K562 (cell line): ENCODE data around the gene MYO1A. TPM values are rescaled to one million over a fixed set of nuclear protein-coding genes. Genes with fewer than 3 reads are reported as not detected.

Source experiments
- ATAC-seq: fragments of 200-7000 bp; cut with Tn5 transposase; 3 replicates; pipeline ENCODE4 v1.9.1; 2020; ENCODE audit warnings: moderate library complexity
- BruUV-seq: library from RNA; stranded (reverse); fragments of 400-500 nt; replicated peaks from 2 replicates; lab custom pipeline; 2021; lab: Mats Ljungman, UMichigan
- CTCF ChIA-PET: fragments of 300-600 bp; formaldehyde crosslinking; extraction: SDS; loops from one replicate; lab custom pipeline; 2021; ENCODE audit warnings: low intra/inter-chr PET ratio; lab: Yijun Ruan, JAX
- POLR2A ChIA-PET: fragments of 300-600, 350-650 bp; sonication (Branson Sonifier 250); formaldehyde crosslinking; extraction: SDS; loops from one replicate; lab custom pipeline; 2021; ENCODE audit warnings: antibody characterized with exemption, inconsistent platforms; lab: Yijun Ruan, JAX
- DNase-seq, 4 experiments: peaks; one replicate each; pipeline versions ENCODE4 v3.0.0 to v3.0.0-alpha.2; 2011 to 2018; ENCODE audit warnings: low spot score in 3 of 4, mixed read lengths in 3 of 4; ENCODE audit errors: extremely low read depth in 1 of 4
- FAIRE-seq: peaks from 2 replicates; lab custom pipeline; 2011; peaks lifted over from hg19 to GRCh38; lab: Jason Lieb, UNC
- H2AFZ ChIP-seq: 2 replicates; pipeline ENCODE4 v1.6.0; 2011; ENCODE audit warnings: low read depth, low read length, control low read depth, inconsistent platforms
- H3K27ac ChIP-seq: fragments of 200-600 bp; 3 replicates; pipeline ENCODE4 v1.8.0; 2011; ENCODE audit warnings: low read depth, mild to moderate bottlenecking, control low read depth, inconsistent platforms, low read length, moderate library complexity, mixed read lengths; ENCODE audit errors: extremely low read depth
- H3K27me3 ChIP-seq, 2 experiments: fragments of 300-600 bp in 1 of 2; 2 replicates in 1 of 2; 3 replicates in 1 of 2; pipeline versions ENCODE4 v1.6.0 to v1.8.0; 2011; ENCODE audit warnings: inconsistent platforms in 2 of 2, low read length in 2 of 2, mild to moderate bottlenecking in 1 of 2, mixed read lengths in 1 of 2, moderate library complexity in 1 of 2; ENCODE audit not compliant: control insufficient read depth in 2 of 2, insufficient read depth in 2 of 2
- H3K36me3 ChIP-seq: fragments of 300-600 bp; 3 replicates; pipeline ENCODE4 v1.8.0; 2011; ENCODE audit warnings: mild to moderate bottlenecking, low read length, inconsistent platforms; ENCODE audit not compliant: control insufficient read depth, insufficient read depth
- H3K4me1 ChIP-seq, 2 experiments: fragments of 200-600 bp in 1 of 2; replicated peaks in 1 of 2; 2 replicates in 1 of 2; 3 replicates in 1 of 2; pipeline versions ENCODE4 v1.5.1 to v1.8.0; 2011; ENCODE audit warnings: inconsistent platforms in 2 of 2, low read length in 2 of 2, mild to moderate bottlenecking in 1 of 2, mixed read lengths in 1 of 2, moderate library complexity in 1 of 2; ENCODE audit not compliant: control insufficient read depth in 2 of 2, insufficient read depth in 2 of 2
- H3K4me2 ChIP-seq: 2 replicates; pipeline ENCODE4 v1.6.1; 2011; ENCODE audit warnings: low read length, control low read depth, inconsistent platforms, mixed read lengths; ENCODE audit not compliant: insufficient read depth
- H3K4me3 ChIP-seq: fragments of 200-600 bp; sonication (generic), shearing (Covaris generic); 2 replicates; pipeline ENCODE4 v1.5.1; 2016; ENCODE audit warnings: control low read depth, inconsistent platforms
- H3K79me2 ChIP-seq: fragments of 200-600 bp; 3 replicates; pipeline ENCODE4 v1.8.0; 2011; ENCODE audit warnings: low read length, inconsistent platforms; ENCODE audit not compliant: control insufficient read depth, insufficient read depth
- H3K9ac ChIP-seq, 2 experiments: 2 replicates each; pipeline versions ENCODE4 v1.6.0 to v1.6.1; 2011; ENCODE audit warnings: low read depth in 2 of 2, low read length in 2 of 2, control low read depth in 1 of 2, inconsistent platforms in 1 of 2, mild to moderate bottlenecking in 1 of 2, mixed read lengths in 1 of 2; ENCODE audit not compliant: insufficient read depth in 1 of 2
- H3K9me1 ChIP-seq: one replicate; pipeline ENCODE4 v1.6.0; 2011; ENCODE audit warnings: inconsistent platforms, mild to moderate bottlenecking, low read length, moderate library complexity; ENCODE audit not compliant: control insufficient read depth, insufficient read depth
- H3K9me3 ChIP-seq: replicated peaks from 2 replicates; pipeline ENCODE4 v1.5.1; 2011; ENCODE audit warnings: low read depth, low read length, inconsistent platforms; ENCODE audit not compliant: control insufficient read depth, insufficient read depth
- H4K20me1 ChIP-seq: replicated peaks from 2 replicates; pipeline ENCODE4 v1.6.1; 2011; ENCODE audit warnings: low read length, inconsistent platforms, mixed read lengths; ENCODE audit not compliant: control insufficient read depth, insufficient read depth
- ARHGAP35 ChIP-seq: fragments of 450-650 bp; IDR thresholded peaks from 2 replicates; pipeline ENCODE4 v1.6.1; 2018; ENCODE audit not compliant: partially characterized antibody
- CBFA2T2 ChIP-seq: fragments of 450-650 bp; conservative IDR thresholded peaks from 2 replicates; pipeline ENCODE4 v1.6.1; 2017; ENCODE audit warnings: mild to moderate bottlenecking
- HCFC1 ChIP-seq: IDR thresholded peaks from 2 replicates; pipeline ENCODE4 v1.6.1; 2012; ENCODE audit warnings: low read depth, low read length, improper control_type of control experiment
- HDAC2 ChIP-seq: fragments of 450-650 bp; IDR thresholded peaks from 2 replicates; pipeline ENCODE4 v1.6.1; 2016; ENCODE audit warnings: mild to moderate bottlenecking
- LEF1 ChIP-seq: fragments of 450-650 bp; IDR thresholded peaks from 2 replicates; pipeline ENCODE4 v1.6.1; 2016; ENCODE audit warnings: mild to moderate bottlenecking
- MCM3 ChIP-seq: fragments of 450-650 bp; IDR thresholded peaks from 2 replicates; pipeline ENCODE4 v1.6.1; 2016
- MCM7 ChIP-seq, 2 experiments: fragments of 450-650 bp; IDR thresholded peaks; 2 replicates each; pipeline ENCODE4 v1.6.1; 2016 to 2018
- PCBP1 ChIP-seq: fragments of 200-400 bp; formaldehyde crosslinking; IDR thresholded peaks from 2 replicates; pipeline ENCODE4 v1.6.1; 2018; ENCODE audit warnings: mild to moderate bottlenecking, low read depth, low read length; ENCODE audit not compliant: poor library complexity, severe bottlenecking
- RBM14 ChIP-seq: fragments of 200-400 bp; formaldehyde crosslinking; IDR thresholded peaks from 2 replicates; pipeline ENCODE4 v1.6.1; 2018; ENCODE audit warnings: low read depth, mild to moderate bottlenecking, low read length, moderate library complexity, borderline replicate concordance; ENCODE audit not compliant: insufficient read depth
- SMARCA5 ChIP-seq: fragments of 450-650 bp; IDR thresholded peaks from 2 replicates; pipeline ENCODE4 v1.6.1; 2016
- SREBF2 ChIP-seq: sonication (generic); formaldehyde crosslinking; IDR thresholded peaks from 2 replicates; pipeline ENCODE4 v1.4.0; 2020; ENCODE audit warnings: mild to moderate bottlenecking, missing genetic modification reagents
- UBTF ChIP-seq, 2 experiments: IDR thresholded peaks; 2 replicates each; pipeline ENCODE4 v1.6.1; 2012; ENCODE audit warnings: improper control_type of control experiment in 2 of 2, low read depth in 2 of 2, low read length in 2 of 2, borderline replicate concordance in 1 of 2
- ZNF12 ChIP-seq: sonication (generic); formaldehyde crosslinking; IDR thresholded peaks from 2 replicates; pipeline ENCODE4 v1.4.0; 2020; ENCODE audit warnings: mild to moderate bottlenecking, missing genetic modification reagents
- ZNF143 ChIP-seq: sonication (generic); formaldehyde crosslinking; IDR thresholded peaks from 2 replicates; pipeline ENCODE4 v1.9.0; 2022; ENCODE audit warnings: mild to moderate bottlenecking, missing genetic modification reagents
- ZNF551 ChIP-seq: fragments of 250-450 bp; sonication (Bioruptor Pico); IDR thresholded peaks from 2 replicates; pipeline ENCODE4 v1.5.0; 2021; ENCODE audit warnings: mild to moderate bottlenecking, moderate library complexity
- ZNF561 ChIP-seq: fragments of 450-650 bp; formaldehyde crosslinking; conservative IDR thresholded peaks from 2 replicates; pipeline ENCODE4 v1.4.0; 2020; ENCODE audit warnings: mild to moderate bottlenecking, moderate library complexity
- WGBS: fragments of 100-300 bp; shearing (Covaris generic); methylation state at CpG from one replicate; pipeline ENCODE4 v1.1.6; 2016; ENCODE audit warnings: low coverage, mixed read lengths; ENCODE audit not compliant: insufficient coverage; ENCODE audit errors: missing lambda C conversion rate; 5-methylcytosine and 5-hydroxymethylcytosine counted together
- in situ Hi-C: fragments of 300-500 bp; cut with MboI; formaldehyde crosslinking; loops from 4 replicates; pipeline ENCODE4 v1.15.0; 2018; ENCODE audit warnings: inconsistent platforms, mixed read lengths
- intact Hi-C: fragments of 100-400 bp; cut with micrococcal nuclease; formaldehyde crosslinking; loops from 2 replicates; pipeline ENCODE4 v1.14.2; 2022
- polyA plus RNA-seq, 8 experiments: library from polyadenylated mRNA; depleted of rRNA in 4 of 8; stranded (reverse) in 5 of 8; unstranded in 3 of 8; fragments of >200 nt; fragmentation: Nextera tagmentation in 2 of 8; fragmentation: Illumina TruSeq in 1 of 8; extraction: Ambion mirVana in 2 of 8; extraction: Trizol in 1 of 8; gene quantifications; 2 replicates each; pipeline versions ENCODE4 v1.2.1 to v1.2.3, GENCODE V29; 2011 to 2014; ENCODE audit warnings: inconsistent platforms in 1 of 8, missing spikeins in 1 of 8
- total RNA-seq, 7 experiments: library from RNA; depleted of rRNA in 6 of 7; stranded (reverse); fragments of >200 nt in 6 of 7; fragmentation: Illumina TruSeq in 2 of 7; extraction: Trizol in 2 of 7; gene quantifications; 2 replicates each; pipeline versions ENCODE4 v1.2.1 to v1.2.3, GENCODE V29; 2011 to 2021; ENCODE audit warnings: low replicate concordance in 1 of 7

MYO1A gene
- total and polyA plus RNA-seq, 9 of the 15 experiments (the other 6 are each of a cell fraction or from before 2014, with no cell fraction given): 0.03 to 0.29 (median 0.14) TPM; not detected in 2

- intact Hi-C loops: no loop called here
- Histone ChIP-seq H3K9ac (0 out of 4 replicates have a peak overlapping the region, but pooled peaks of 1 of the 2 experiments have one; percentile 3), H3K36me3 (peaks cover 81% of the 10 kb centered on the region), H3K27ac (no peak overlapping the region), H4K20me1 (peaks cover 3% of the 10 kb centered on the region), H3K9me1 (no peaks in the 10 kb centered on the region), H3K4me3 (no peak overlapping the region), H3K79me2 (peaks cover 25% of the 10 kb centered on the region), H2AFZ (no peak overlapping the region), H3K4me1 (peaks cover 44 to 67% of the 10 kb centered on the region in 2 experiments), H3K9me3 (no peaks in the 10 kb centered on the region), H3K4me2 (no peak overlapping the region), H3K27me3 (no peaks in the 10 kb centered on the region; a peak in 1 of 5 replicates)
- in situ Hi-C loops: no loop called here
- ATAC-seq: no peak
- no TSS peak for BruUV-seq
- 94% methylated on average over 3 of the region's 3 CpGs for WGBS
- FAIRE-seq: peak; percentile 11
- TF ChIP-seq ZNF143 (CRISPR knock-in tag): no peak
- no peak for TF ChIP-seq ZNF12 (CRISPR knock-in tag)
- no peak for TF ChIP-seq SREBF2
- TF ChIP-seq CBFA2T2: no peak
- TF ChIP-seq RBM14: no peak
- TF ChIP-seq MCM3: no peak
- no peak for TF ChIP-seq ARHGAP35
- TF ChIP-seq ZNF551: no peak
- TF ChIP-seq MCM7 (IDR thresholded peaks at IDR 0.05): no peak
- no peak for TF ChIP-seq HCFC1
- TF ChIP-seq HDAC2: no peak
- TF ChIP-seq LEF1: no peak
- TF ChIP-seq UBTF (IDR thresholded peaks at IDR 0.05; ENCODE audit: borderline replicate concordance in 1 of 2, low read depth in 2 of 2, low read length in 2 of 2): no peak
- TF ChIP-seq SMARCA5: no peak
- no peak for TF ChIP-seq PCBP1
- no peak for TF ChIP-seq ZNF561 (CRISPR knock-in tag)
- DNase-seq: peak in 1 of 4 experiments; percentile 9
- ChIA-PET POLR2A (interaction anchor here (0.9 to 5.1 kb wide), 3 partner anchors 10 to 16 kb away, joined by 3 to 32 read pairs (median 7); partner anchors contain the start of gene STAT6), CTCF (no interaction called here)
Observed at GRCh38 chr12:57095440-57095839, 45.5 kb upstream of the MYO1A start.
